H9 (cell line): Measurements from ENCODE around the gene PALD1. TPM values are rescaled to one million over a fixed set of nuclear protein-coding genes. Genes with fewer than 3 reads are reported as not detected.

Source experiments
- DNase-seq: peaks from one replicate; pipeline ENCODE4 v3.0.0-alpha.2; 2017
- H2AFZ ChIP-seq: one replicate; pipeline ENCODE4 v1.6.1; 2013; ENCODE audit warnings: mild to moderate bottlenecking, low read length, control low read depth, moderate library complexity
- H2AK5ac ChIP-seq: 2 replicates; pipeline ENCODE4 v1.6.1; 2013; ENCODE audit warnings: low read length, control low read depth, mixed read lengths; ENCODE audit not compliant: insufficient read length
- H2BK120ac ChIP-seq: one replicate; pipeline ENCODE4 v1.6.1; 2013; ENCODE audit warnings: low read depth, mild to moderate bottlenecking, low read length, control low read depth, inconsistent platforms; ENCODE audit not compliant: poor library complexity, severe bottlenecking
- H2BK12ac ChIP-seq: 2 replicates; pipeline ENCODE4 v1.6.1; 2013; ENCODE audit warnings: low read length, control low read depth, mixed read lengths, low read depth; ENCODE audit not compliant: insufficient read length
- H2BK15ac ChIP-seq: 2 replicates; pipeline ENCODE4 v1.6.1; 2013; ENCODE audit warnings: low read depth, low read length, control low read depth
- H2BK20ac ChIP-seq: one replicate; pipeline ENCODE4 v1.6.1; 2013; ENCODE audit warnings: low read depth, mild to moderate bottlenecking, low read length, control low read depth, inconsistent platforms; ENCODE audit not compliant: poor library complexity, severe bottlenecking
- H2BK5ac ChIP-seq: 2 replicates; pipeline ENCODE4 v1.6.1; 2013; ENCODE audit warnings: low read length, control low read depth, mixed read lengths; ENCODE audit not compliant: insufficient read length
- H3K14ac ChIP-seq: 2 replicates; pipeline ENCODE4 v1.6.1; 2013; ENCODE audit warnings: low read length, control low read depth; ENCODE audit not compliant: insufficient read depth
- H3K18ac ChIP-seq: 2 replicates; pipeline ENCODE4 v1.6.1; 2013; ENCODE audit warnings: low read depth, mild to moderate bottlenecking, mixed read lengths, low read length, control low read depth; ENCODE audit not compliant: insufficient read length
- H3K23ac ChIP-seq: 2 replicates; pipeline ENCODE4 v1.6.1; 2013; ENCODE audit warnings: low read length, control low read depth, mixed read lengths, low read depth; ENCODE audit not compliant: insufficient read length
- H3K23me2 ChIP-seq: 2 replicates; pipeline ENCODE4 v1.6.1; 2013; ENCODE audit warnings: low read depth, mild to moderate bottlenecking, mixed read lengths, low read length, control low read depth; ENCODE audit not compliant: insufficient read length, poor library complexity, severe bottlenecking
- H3K27ac ChIP-seq: 2 replicates; pipeline ENCODE4 v1.5.1; 2013; ENCODE audit warnings: low read length, control low read depth, mixed read lengths, low read depth; ENCODE audit not compliant: insufficient read length
- H3K27me3 ChIP-seq: 2 replicates; pipeline ENCODE4 v1.6.1; 2013; ENCODE audit warnings: low read length, control low read depth, inconsistent platforms; ENCODE audit not compliant: insufficient read depth
- H3K4ac ChIP-seq: 2 replicates; pipeline ENCODE4 v1.6.1; 2013; ENCODE audit warnings: low read depth, mild to moderate bottlenecking, control low read depth, inconsistent platforms, low read length, moderate library complexity
- H3K4me1 ChIP-seq: 2 replicates; pipeline ENCODE4 v1.6.1; 2013; ENCODE audit warnings: low read length, control low read depth, inconsistent platforms; ENCODE audit not compliant: insufficient read depth
- H3K4me2 ChIP-seq: 2 replicates; pipeline ENCODE4 v1.6.1; 2013; ENCODE audit warnings: low read length, control low read depth, mixed read lengths; ENCODE audit not compliant: insufficient read length, insufficient read depth
- H3K56ac ChIP-seq: 2 replicates; pipeline ENCODE4 v1.6.1; 2013; ENCODE audit warnings: low read depth, mild to moderate bottlenecking, mixed read lengths, low read length, control low read depth; ENCODE audit not compliant: insufficient read length
- H3K79me1 ChIP-seq: 2 replicates; pipeline ENCODE4 v1.6.1; 2013; ENCODE audit warnings: low read depth, mild to moderate bottlenecking, moderate library complexity, low read length, control low read depth, inconsistent platforms; ENCODE audit not compliant: insufficient read depth, poor library complexity, severe bottlenecking
- H3K79me2 ChIP-seq: 2 replicates; pipeline ENCODE4 v1.6.1; 2013; ENCODE audit warnings: low read length, control low read depth, inconsistent platforms; ENCODE audit not compliant: insufficient read depth
- H3K9ac ChIP-seq: 2 replicates; pipeline ENCODE4 v1.6.1; 2013; ENCODE audit warnings: low read length, control low read depth, mixed read lengths; ENCODE audit not compliant: insufficient read length; ENCODE audit errors: extremely low read depth
- H3K9me3 ChIP-seq: one replicate; pipeline ENCODE4 v1.6.1; 2013; ENCODE audit warnings: low read depth, low read length, inconsistent platforms; ENCODE audit not compliant: control insufficient read depth
- H3T11ph ChIP-seq: one replicate; pipeline ENCODE4 v1.6.1; 2013; ENCODE audit warnings: mild to moderate bottlenecking, low read length, control low read depth, inconsistent platforms
- H4K20me1 ChIP-seq: one replicate; pipeline ENCODE4 v1.6.1; 2013; ENCODE audit not compliant: control insufficient read depth, insufficient read length, insufficient read depth
- H4K5ac ChIP-seq: 2 replicates; pipeline ENCODE4 v1.6.1; 2013; ENCODE audit warnings: low read depth, mild to moderate bottlenecking, mixed read lengths, low read length, control low read depth; ENCODE audit not compliant: insufficient read length
- H4K8ac ChIP-seq: replicated peaks from 2 replicates; pipeline ENCODE4 v1.6.1; 2013; ENCODE audit warnings: low read length, control low read depth, mixed read lengths, low read depth; ENCODE audit not compliant: insufficient read length
- H4K91ac ChIP-seq: 2 replicates; pipeline ENCODE4 v1.6.1; 2013; ENCODE audit warnings: low read depth, mild to moderate bottlenecking, moderate library complexity, mixed read lengths, low read length, control low read depth; ENCODE audit not compliant: insufficient read length
- H3K27ac Mint-ChIP-seq, 3 experiments: 2 replicates in 2 of 3; 3 replicates in 1 of 3; pipeline ENCODE4 v1.8.0; 2020 to 2021; ENCODE audit warnings: mixed read lengths in 3 of 3, mild to moderate bottlenecking in 1 of 3, moderate library complexity in 1 of 3
- H3K27me3 Mint-ChIP-seq: 2 replicates; pipeline ENCODE4 v1.8.0; 2021; ENCODE audit warnings: low read depth, mild to moderate bottlenecking, moderate library complexity, mixed read lengths
- H3K36me3 Mint-ChIP-seq, 3 experiments: 2 replicates in 2 of 3; 3 replicates in 1 of 3; pipeline ENCODE4 v1.8.0; 2020 to 2021; ENCODE audit warnings: low read depth in 3 of 3, mixed read lengths in 3 of 3; ENCODE audit not compliant: insufficient read depth in 1 of 3
- H3K4me1 Mint-ChIP-seq, 2 experiments: 2 replicates each; pipeline ENCODE4 v1.8.0; 2020; ENCODE audit warnings: mixed read lengths in 2 of 2
- H3K4me3 Mint-ChIP-seq, 2 experiments: 2 replicates in 1 of 2; 3 replicates in 1 of 2; pipeline ENCODE4 v1.8.0; 2020 to 2021; ENCODE audit warnings: mild to moderate bottlenecking in 2 of 2, mixed read lengths in 2 of 2, moderate library complexity in 1 of 2
- H3K9me3 Mint-ChIP-seq, 2 experiments: 2 replicates in 1 of 2; 3 replicates in 1 of 2; pipeline ENCODE4 v1.8.0; 2020; ENCODE audit warnings: mild to moderate bottlenecking in 2 of 2, mixed read lengths in 2 of 2, moderate library complexity in 1 of 2
- CTCF ChIP-seq: fragments of 200-600 bp; sonication (generic); conservative IDR thresholded peaks from 3 replicates; pipeline ENCODE4 v1.8.0; 2021; ENCODE audit warnings: antibody characterized with exemption, mild to moderate bottlenecking
- WGBS: extraction: QIAGEN DNeasy Blood & Tissue Kit; methylation state at CpG from one replicate; pipeline ENCODE4 v1.1.7; 2013; ENCODE audit warnings: missing lambda C conversion rate, low lambda C conversion rate, mixed read lengths; ENCODE audit not compliant: insufficient read length; ENCODE audit errors: extremely low coverage; 5-methylcytosine and 5-hydroxymethylcytosine counted together
- total RNA-seq: library from RNA; stranded (reverse); gene quantifications from 2 replicates; pipeline ENCODE4 v1.2.1, GENCODE V29; 2021

PALD1 gene
- total RNA-seq, 1 experiment from 2014 or later, result 21.1 TPM

- no peak for TF ChIP-seq CTCF
- DNase-seq, result no peak
- Histone ChIP-seq H3K79me1 (no peaks in the 10 kb centered on the region), H3K56ac (no peak overlapping the region), H4K5ac (no peak overlapping the region), H3K4ac (no peak overlapping the region), H3K27ac (no peak overlapping the region), H4K91ac (no peak overlapping the region), H3K79me2 (no peaks in the 10 kb centered on the region), H2BK12ac (no peak overlapping the region), H3T11ph (no peak overlapping the region), H3K23me2 (no peaks in the 10 kb centered on the region), H3K9me3 (no peaks in the 10 kb centered on the region), H4K8ac (no peak overlapping the region), H3K4me2 (no peak overlapping the region), H2BK20ac (no peak overlapping the region), H2AFZ (no peak overlapping the region), H2BK15ac (no peak overlapping the region), H3K4me1 (no peaks in the 10 kb centered on the region), H2AK5ac (no peak overlapping the region), H2BK5ac (no peak overlapping the region), H3K14ac (no peak overlapping the region), H4K20me1 (peaks cover 3% of the 10 kb centered on the region), H3K18ac (no peak overlapping the region), H3K23ac (no peak overlapping the region), H2BK120ac (no peak overlapping the region), H3K9ac (no peak overlapping the region), H3K27me3 (no peaks in the 10 kb centered on the region)
- WGBS, result no CpG with 5 or more reads among the region's 5 CpGs
- Mint-ChIP-seq H3K4me3 (no peak overlapping the region), H3K27ac (no peak overlapping the region), H3K27me3 (no peaks in the 10 kb centered on the region), H3K36me3 (no peaks in the 10 kb centered on the region; a peak in 1 of 7 replicates), H3K4me1 (peaks cover 3 to 9% of the 10 kb centered on the region in 2 experiments; a peak in 2 of 4 replicates), H3K9me3 (peaks cover 0 to 1% of the 10 kb centered on the region in 2 experiments; a peak in 1 of 5 replicates)
Measured at GRCh38 chr10:70601746-70602145, 123.2 kb downstream of the PALD1 start.
